ENCODE measurements around the gene PLA2G12B.

The PLA2G12B gene

DNA sequence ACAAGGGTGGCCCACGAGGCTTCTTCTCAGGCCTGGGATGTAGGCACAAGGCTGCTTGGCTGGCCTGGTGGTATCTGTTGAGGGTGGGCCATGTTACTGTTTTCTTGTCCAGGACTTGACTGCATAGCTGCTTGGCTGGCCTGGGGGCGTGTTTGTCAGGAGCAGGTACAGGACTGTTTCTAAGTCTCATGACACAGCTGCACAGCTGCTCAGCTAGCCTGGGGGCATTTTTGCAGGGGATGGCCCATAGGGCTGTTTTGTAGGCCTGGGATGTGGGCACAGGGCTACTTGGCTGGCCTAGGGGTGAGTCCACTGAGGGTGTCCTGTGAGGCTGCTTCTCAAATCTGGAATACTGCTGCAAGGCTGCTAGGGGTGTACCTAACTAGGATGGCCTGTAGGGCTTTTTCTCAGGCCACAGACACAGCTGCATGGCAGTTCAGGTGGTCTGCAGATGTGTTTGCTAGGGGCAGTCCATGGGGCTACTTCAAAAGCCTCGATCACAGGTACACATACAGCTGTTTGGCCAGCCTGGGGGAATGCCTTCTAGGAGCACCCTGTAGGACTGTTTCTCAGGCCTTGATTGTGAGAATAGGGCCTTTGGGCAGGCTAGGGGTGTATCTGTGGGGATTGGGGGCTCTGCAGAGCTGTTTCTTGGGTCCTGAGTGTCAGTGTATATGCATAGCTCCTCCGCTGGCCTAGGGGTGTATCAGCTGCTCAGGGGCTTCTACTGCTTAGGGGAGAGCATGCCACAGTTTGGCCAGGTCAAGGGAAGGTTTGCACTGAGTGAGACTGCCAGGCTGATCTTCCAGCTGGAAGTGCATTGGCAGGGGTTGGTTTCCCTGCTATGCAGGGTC, 26.6 kb upstream of the PLA2G12B start:
- no peak overlapping the region for H2BK12ac ChIP-seq (ENCODE audit: low read length)
- H4K91ac ChIP-seq (ENCODE audit: low read depth, low read length, poor library complexity), result no peak overlapping the region
- H4K8ac ChIP-seq (ENCODE audit: low read depth, low read length), result no peak overlapping the region
- peak overlapping the region; percentile 39 for H2BK5ac ChIP-seq (ENCODE audit: low read length)
- H3K4me1 ChIP-seq (ENCODE audit: control insufficient read depth in 2 of 2, insufficient read depth in 1 of 2, low read depth in 1 of 2, low read length in 2 of 2), result no peaks in the 10 kb centered on the region
- no peaks in the 10 kb centered on the region for H3K36me3 ChIP-seq (replicated peaks in 1 of 2; ENCODE audit: control insufficient read depth in 2 of 2, insufficient read depth in 2 of 2, low read length in 2 of 2)
- H3K9me3 ChIP-seq (replicated peaks in 1 of 2; ENCODE audit: control insufficient read depth in 2 of 2, insufficient read depth in 1 of 2, low read depth in 1 of 2, low read length in 2 of 2), result peaks cover 7 to 24% of the 10 kb centered on the region in 2 donors
- no peak overlapping the region for H3K4me2 ChIP-seq (ENCODE audit: insufficient read depth, low read length, poor library complexity, severe bottlenecking)
- H3K4ac ChIP-seq (ENCODE audit: low read length), result no peak overlapping the region
- no peak overlapping the region for H2AFZ ChIP-seq (ENCODE audit: low read length)
- no CpG with 5 or more reads among the region's 4 CpGs for WGBS, 2 donors (ENCODE audit: extremely low coverage in 2 of 2, insufficient read length in 2 of 2, insufficient replicate concordance in 1 of 2)
- peak overlapping the region; percentile 17 for H3K18ac ChIP-seq (ENCODE audit: low read length)
- H3K9ac ChIP-seq (ENCODE audit: low read depth, low read length, poor library complexity), result peak overlapping the region; percentile 63
- no peak overlapping the region for H3K4me3 ChIP-seq (ENCODE audit: low read length in 2 of 2)
- H3K14ac ChIP-seq (ENCODE audit: low read length), result peak overlapping the region; percentile 82
- no peak overlapping the region for H3K27ac ChIP-seq (replicated peaks; ENCODE audit: low read length)
- H3K23ac ChIP-seq (ENCODE audit: low read depth, low read length, poor library complexity), result no peak overlapping the region
- DNase-seq (ENCODE audit: low spot score), result no peak
- H3K79me1 ChIP-seq (ENCODE audit: low read depth, low read length), result no peaks in the 10 kb centered on the region
- no peak overlapping the region for H2BK15ac ChIP-seq (ENCODE audit: low read length)
- H2BK120ac ChIP-seq (ENCODE audit: low read depth, low read length), result no peak overlapping the region
- peak overlapping the region; percentile 28 for H2AK5ac ChIP-seq (ENCODE audit: low read depth, low read length)
- H3K27me3 ChIP-seq (ENCODE audit: control insufficient read depth in 3 of 3, insufficient read depth in 3 of 3, low read depth in 1 of 3, low read length in 3 of 3), result no peaks in the 10 kb centered on the region

DNA sequence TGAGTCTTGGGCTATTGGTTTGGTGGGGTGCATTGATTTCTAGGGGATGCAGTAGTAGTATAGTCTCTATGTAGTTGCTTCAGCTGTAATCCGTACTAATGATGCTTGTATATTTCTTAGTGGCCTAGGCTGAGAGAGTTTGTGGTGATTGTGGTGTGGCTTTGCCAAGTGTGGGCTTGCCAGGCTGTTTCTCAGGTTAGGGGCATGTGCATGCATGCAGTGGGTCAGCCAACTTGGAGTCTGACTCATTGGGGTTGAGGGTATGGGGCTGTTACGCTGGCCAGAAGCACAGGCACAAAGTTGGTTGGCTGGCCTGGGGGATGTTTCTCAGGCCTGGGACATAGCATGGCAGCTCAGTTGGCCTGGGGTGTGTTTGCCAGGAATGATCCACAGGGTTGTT, 25.7 kb upstream of the PLA2G12B start:
- Histone ChIP-seq H3K79me1 (ENCODE audit: low read depth, low read length) (no peaks in the 10 kb centered on the region), H3K27me3 (ENCODE audit: control insufficient read depth in 3 of 3, insufficient read depth in 3 of 3, low read depth in 1 of 3, low read length in 3 of 3) (no peaks in the 10 kb centered on the region), H4K91ac (ENCODE audit: low read depth, low read length, poor library complexity) (no peak overlapping the region), H3K14ac (ENCODE audit: low read length) (no peak overlapping the region), H2BK5ac (ENCODE audit: low read length) (peak overlapping the region; percentile 39), H3K4me1 (ENCODE audit: control insufficient read depth in 2 of 2, insufficient read depth in 1 of 2, low read depth in 1 of 2, low read length in 2 of 2) (no peaks in the 10 kb centered on the region), H3K4me2 (ENCODE audit: insufficient read depth, low read length, poor library complexity, severe bottlenecking) (no peak overlapping the region), H2AK5ac (ENCODE audit: low read depth, low read length) (no peak overlapping the region), H3K23ac (ENCODE audit: low read depth, low read length, poor library complexity) (no peak overlapping the region), H3K4me3 (ENCODE audit: low read length in 2 of 2) (no peak overlapping the region), H3K27ac (replicated peaks; ENCODE audit: low read length) (no peak overlapping the region), H4K8ac (ENCODE audit: low read depth, low read length) (no peak overlapping the region), H2BK15ac (ENCODE audit: low read length) (no peak overlapping the region), H3K4ac (ENCODE audit: low read length) (no peak overlapping the region), H2BK12ac (ENCODE audit: low read length) (no peak overlapping the region), H3K9me3 (replicated peaks in 1 of 2; ENCODE audit: control insufficient read depth in 2 of 2, insufficient read depth in 1 of 2, low read depth in 1 of 2, low read length in 2 of 2) (peaks cover 7 to 27% of the 10 kb centered on the region in 2 donors), H3K9ac (ENCODE audit: low read depth, low read length, poor library complexity) (no peak overlapping the region), H3K36me3 (replicated peaks in 1 of 2; ENCODE audit: control insufficient read depth in 2 of 2, insufficient read depth in 2 of 2, low read length in 2 of 2) (no peaks in the 10 kb centered on the region), H3K18ac (ENCODE audit: low read length) (no peak overlapping the region), H2AFZ (ENCODE audit: low read length) (no peak overlapping the region), H2BK120ac (ENCODE audit: low read depth, low read length) (no peak overlapping the region)
- DNase-seq (ENCODE audit: low spot score), result no peak
- no CpG with 5 or more reads among the region's 2 CpGs for WGBS, 2 donors (ENCODE audit: extremely low coverage in 2 of 2, insufficient read length in 2 of 2, insufficient replicate concordance in 1 of 2)

DNA sequence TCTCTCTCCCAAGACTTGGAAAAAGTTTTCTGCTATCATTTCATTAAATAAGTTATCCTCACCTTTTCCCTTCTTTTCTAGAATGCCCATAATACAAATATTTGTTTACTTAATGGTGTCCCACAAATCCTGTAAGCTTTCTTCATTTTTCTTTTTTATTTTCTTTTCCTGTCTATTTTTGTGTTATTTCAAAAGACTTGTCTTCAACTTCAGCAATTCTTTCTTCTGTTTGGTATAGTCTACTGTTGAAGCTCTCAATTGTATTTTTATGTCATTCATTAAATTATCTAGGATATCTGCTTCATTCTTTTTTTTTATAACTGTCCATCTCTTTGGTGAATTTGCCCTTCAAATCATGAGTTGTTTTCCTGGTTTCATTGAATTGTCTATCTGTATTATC, 25.1 kb upstream of the PLA2G12B start:
- Histone ChIP-seq H3K14ac (ENCODE audit: low read length) (no peak overlapping the region), H3K18ac (ENCODE audit: low read length) (no peak overlapping the region), H4K91ac (ENCODE audit: low read depth, low read length, poor library complexity) (no peak overlapping the region), H3K27ac (replicated peaks; ENCODE audit: low read length) (no peak overlapping the region), H2AFZ (ENCODE audit: low read length) (no peak overlapping the region), H3K23ac (ENCODE audit: low read depth, low read length, poor library complexity) (no peak overlapping the region), H3K4me2 (ENCODE audit: insufficient read depth, low read length, poor library complexity, severe bottlenecking) (no peak overlapping the region), H3K9me3 (replicated peaks in 1 of 2; ENCODE audit: control insufficient read depth in 2 of 2, insufficient read depth in 1 of 2, low read depth in 1 of 2, low read length in 2 of 2) (peaks cover 7 to 27% of the 10 kb centered on the region in 2 donors), H4K8ac (ENCODE audit: low read depth, low read length) (no peak overlapping the region), H2BK5ac (ENCODE audit: low read length) (no peak overlapping the region), H2AK5ac (ENCODE audit: low read depth, low read length) (no peak overlapping the region), H3K4me3 (ENCODE audit: low read length in 2 of 2) (no peak overlapping the region), H3K4ac (ENCODE audit: low read length) (no peak overlapping the region), H3K27me3 (ENCODE audit: control insufficient read depth in 3 of 3, insufficient read depth in 3 of 3, low read depth in 1 of 3, low read length in 3 of 3) (no peaks in the 10 kb centered on the region), H2BK15ac (ENCODE audit: low read length) (no peak overlapping the region), H3K9ac (ENCODE audit: low read depth, low read length, poor library complexity) (no peak overlapping the region), H3K4me1 (ENCODE audit: control insufficient read depth in 2 of 2, insufficient read depth in 1 of 2, low read depth in 1 of 2, low read length in 2 of 2) (no peaks in the 10 kb centered on the region), H3K79me1 (ENCODE audit: low read depth, low read length) (no peaks in the 10 kb centered on the region), H2BK120ac (ENCODE audit: low read depth, low read length) (no peak overlapping the region), H2BK12ac (ENCODE audit: low read length) (no peak overlapping the region), H3K36me3 (replicated peaks in 1 of 2; ENCODE audit: control insufficient read depth in 2 of 2, insufficient read depth in 2 of 2, low read length in 2 of 2) (no peaks in the 10 kb centered on the region)
- DNase-seq (ENCODE audit: low spot score), result no peak

DNA sequence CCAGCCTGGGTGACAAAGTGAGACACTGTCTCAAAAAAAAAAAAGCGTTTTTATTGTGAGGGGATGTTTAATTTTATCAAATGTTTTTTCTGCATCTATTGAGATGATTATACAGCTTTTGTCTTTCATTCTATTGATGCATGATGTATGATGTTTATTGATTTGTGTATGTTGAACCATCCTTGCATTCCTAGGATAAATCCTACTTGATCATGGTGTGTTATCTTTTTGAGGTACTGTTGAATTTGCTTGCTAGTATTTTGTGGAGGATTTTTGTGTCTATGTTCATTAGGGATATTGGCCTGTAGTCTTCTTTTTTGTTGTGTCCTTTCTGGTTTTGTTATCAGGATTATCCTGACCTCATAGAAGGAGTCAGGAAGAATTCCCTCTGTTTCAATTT, 22.3 kb upstream of the PLA2G12B start:
- no peak overlapping the region for H2BK15ac ChIP-seq (ENCODE audit: low read length)
- H3K9ac ChIP-seq (ENCODE audit: low read depth, low read length, poor library complexity), result no peak overlapping the region
- no peaks in the 10 kb centered on the region for H3K4me1 ChIP-seq (ENCODE audit: control insufficient read depth in 2 of 2, insufficient read depth in 1 of 2, low read depth in 1 of 2, low read length in 2 of 2)
- peaks cover 7 to 27% of the 10 kb centered on the region in 2 donors for H3K9me3 ChIP-seq (replicated peaks in 1 of 2; ENCODE audit: control insufficient read depth in 2 of 2, insufficient read depth in 1 of 2, low read depth in 1 of 2, low read length in 2 of 2)
- H2AK5ac ChIP-seq (ENCODE audit: low read depth, low read length), result no peak overlapping the region
- H4K8ac ChIP-seq (ENCODE audit: low read depth, low read length), result no peak overlapping the region
- H2BK120ac ChIP-seq (ENCODE audit: low read depth, low read length), result no peak overlapping the region
- H3K4me3 ChIP-seq (ENCODE audit: low read length in 2 of 2), result no peak overlapping the region
- no peak overlapping the region for H4K91ac ChIP-seq (ENCODE audit: low read depth, low read length, poor library complexity)
- no peaks in the 10 kb centered on the region for H3K79me1 ChIP-seq (ENCODE audit: low read depth, low read length)
- H2BK5ac ChIP-seq (ENCODE audit: low read length), result no peak overlapping the region
- H3K27ac ChIP-seq (replicated peaks; ENCODE audit: low read length), result no peak overlapping the region
- H3K27me3 ChIP-seq (ENCODE audit: control insufficient read depth in 3 of 3, insufficient read depth in 3 of 3, low read depth in 1 of 3, low read length in 3 of 3), result no peaks in the 10 kb centered on the region
- no CpG with 5 or more reads among the region's 1 CpG for WGBS, 2 donors (ENCODE audit: extremely low coverage in 2 of 2, insufficient read length in 2 of 2, insufficient replicate concordance in 1 of 2)
- DNase-seq (ENCODE audit: low spot score), result no peak
- H2BK12ac ChIP-seq (ENCODE audit: low read length), result no peak overlapping the region
- H3K4ac ChIP-seq (ENCODE audit: low read length), result no peak overlapping the region
- no peak overlapping the region for H2AFZ ChIP-seq (ENCODE audit: low read length)
- no peak overlapping the region for H3K23ac ChIP-seq (ENCODE audit: low read depth, low read length, poor library complexity)
- no peak overlapping the region for H3K4me2 ChIP-seq (ENCODE audit: insufficient read depth, low read length, poor library complexity, severe bottlenecking)
- no peak overlapping the region for H3K18ac ChIP-seq (ENCODE audit: low read length)
- H3K14ac ChIP-seq (ENCODE audit: low read length), result no peak overlapping the region
- no peaks in the 10 kb centered on the region for H3K36me3 ChIP-seq (replicated peaks in 1 of 2; ENCODE audit: control insufficient read depth in 2 of 2, insufficient read depth in 2 of 2, low read length in 2 of 2)

Measured in neuronal stem cell (in vitro differentiated cells).